ENCODE results near the gene SLC22A23.

SLC22A23 gene

GRCh38 chr6:3456898-3457709 lies at the start of gene SLC22A23:
Gene SLC22A23 (minus strand): TSS chr6:3457050. CDS start chr6:3456559, 491 bp downstream.
- peak; percentile 4 for DNase-seq

GRCh38 chr6:3506200-3506599 lies 49.4 kb upstream of the SLC22A23 start:
- DNase-seq = no peak

GRCh38 chr6:3504938-3505805 lies 48.3 kb upstream of the SLC22A23 start:
- no peak for DNase-seq

- no peak for DNase-seq
These were observed 47.5 kb upstream of the SLC22A23 start for GRCh38 chr6:3504354-3504753.

GRCh38 chr6:3501826-3502500 lies 45.1 kb upstream of the SLC22A23 start:
- no peak for DNase-seq

GRCh38 chr6:3500262-3501014 lies 43.6 kb upstream of the SLC22A23 start:
- DNase-seq = no peak

GRCh38 chr6:3499603-3500002 lies 42.8 kb upstream of the SLC22A23 start:
- no peak for DNase-seq

- DNase-seq = no peak
These were observed 39.5 kb upstream of the SLC22A23 start for GRCh38 chr6:3496395-3496794.

- no peak for DNase-seq
These were observed 37.7 kb upstream of the SLC22A23 start for GRCh38 chr6:3494391-3495100.

- DNase-seq = no peak
These were observed 33.8 kb upstream of the SLC22A23 start for GRCh38 chr6:3490625-3490980.

GRCh38 chr6:3489961-3490624 lies 33.2 kb upstream of the SLC22A23 start:
- no peak for DNase-seq

GRCh38 chr6:3489027-3489757 lies 32.3 kb upstream of the SLC22A23 start:
- no peak for DNase-seq

GRCh38 chr6:3484946-3485345 lies 28.1 kb upstream of the SLC22A23 start:
- DNase-seq = no peak

- no peak for DNase-seq
These were observed 27.3 kb upstream of the SLC22A23 start for GRCh38 chr6:3484192-3484591.

- DNase-seq = no peak
These were observed 26.8 kb upstream of the SLC22A23 start for GRCh38 chr6:3483675-3484074.

GRCh38 chr6:3482869-3483268 lies 26.0 kb upstream of the SLC22A23 start:
- DNase-seq = no peak

GRCh38 chr6:3481640-3482039 lies 24.8 kb upstream of the SLC22A23 start:
- no peak for DNase-seq

GRCh38 chr6:3480009-3480408 lies 23.2 kb upstream of the SLC22A23 start:
- no peak for DNase-seq

- no peak for DNase-seq
These were observed 16.9 kb upstream of the SLC22A23 start for GRCh38 chr6:3473773-3474172.

- no peak for DNase-seq
These were observed 14.9 kb upstream of the SLC22A23 start for GRCh38 chr6:3471711-3472110.

GRCh38 chr6:3471286-3471685 lies 14.4 kb upstream of the SLC22A23 start:
- no peak for DNase-seq

Data from DMS79 treated with DMSO at 0.1 percent for 48 hours (cell line).